ENCODE results near the gene REM2.
A peak's percentile ranks its signal among the peaks of the same experiment; 100 is the strongest.

REM2 gene

GRCh38 chr14:22918804-22919600 is 36.0 kb downstream of the REM2 start, which contains the start of gene RBM23:
Gene RBM23 (minus strand): TSS chr14:22919149.
- no peaks in the 10 kb centered on the region for H3K27me3 ChIP-seq (ENCODE audit: control insufficient read depth, low read length)
- no peaks in the 10 kb centered on the region for H3K9me2 ChIP-seq (replicated peaks; ENCODE audit: control insufficient read depth, low read length)
- H3K27ac ChIP-seq (ENCODE audit: low read depth, low read length) = peak within 1 kb of the TSS; percentile 79
- peak within 1 kb of the TSS; percentile 97 for H3K4me3 ChIP-seq (ENCODE audit: low read length)
- H3K4me1 ChIP-seq (ENCODE audit: control insufficient read depth, low read length) = peaks cover 40% of the 10 kb centered on the region
- peaks cover 79% of the 10 kb centered on the region for H3K36me3 ChIP-seq (ENCODE audit: control insufficient read depth, low read length)
- H3K79me2 ChIP-seq (ENCODE audit: control insufficient read depth, low read length) = peaks cover 47% of the 10 kb centered on the region
- TF ChIP-seq CTCF (IDR thresholded peaks at IDR 0.05; ENCODE audit: low read depth, low read length, poor library complexity, severe bottlenecking) (no peak), EZH2phosphoT487 (IDR thresholded peaks at IDR 0.05; ENCODE audit: borderline replicate concordance, low read length) (no peak)
- H4K20me1 ChIP-seq (ENCODE audit: control insufficient read depth, insufficient read depth, low read depth, low read length) = no peaks in the 10 kb centered on the region
- peaks cover 30% of the 10 kb centered on the region for H3F3A ChIP-seq (ENCODE audit: control insufficient read depth, insufficient read depth)
- no peaks in the 10 kb centered on the region for H3K9me3 ChIP-seq (ENCODE audit: control insufficient read depth, insufficient read depth, low read length)
- H3K4me2 ChIP-seq (ENCODE audit: low read length) = peak within 1 kb of the TSS; percentile 90

GRCh38 chr14:22919601-22919921 is 36.5 kb downstream of the REM2 start:
- H3K4me2 ChIP-seq (ENCODE audit: low read length) = peak overlapping the region; percentile 81
- peak overlapping the region; percentile 79 for H3K4me3 ChIP-seq (ENCODE audit: low read length)
- H3K9me2 ChIP-seq (replicated peaks; ENCODE audit: control insufficient read depth, low read length) = no peaks in the 10 kb centered on the region
- no peaks in the 10 kb centered on the region for H3K27me3 ChIP-seq (ENCODE audit: control insufficient read depth, low read length)
- H3K36me3 ChIP-seq (ENCODE audit: control insufficient read depth, low read length) = peaks cover 82% of the 10 kb centered on the region
- no peak for TF ChIP-seq EZH2phosphoT487 (IDR thresholded peaks at IDR 0.05; ENCODE audit: borderline replicate concordance, low read length)
- H3K79me2 ChIP-seq (ENCODE audit: control insufficient read depth, low read length) = peaks cover 42% of the 10 kb centered on the region
- H4K20me1 ChIP-seq (ENCODE audit: control insufficient read depth, insufficient read depth, low read depth, low read length) = no peaks in the 10 kb centered on the region
- H3K27ac ChIP-seq (ENCODE audit: low read depth, low read length) = peak overlapping the region; percentile 79
- H3K4me1 ChIP-seq (ENCODE audit: control insufficient read depth, low read length) = peaks cover 40% of the 10 kb centered on the region
- H3F3A ChIP-seq (ENCODE audit: control insufficient read depth, insufficient read depth) = peaks cover 30% of the 10 kb centered on the region
- no peaks in the 10 kb centered on the region for H3K9me3 ChIP-seq (ENCODE audit: control insufficient read depth, insufficient read depth, low read length)

GRCh38 chr14:22920697-22921096 is 37.7 kb downstream of the REM2 start:
- H3K9me3 ChIP-seq (ENCODE audit: control insufficient read depth, insufficient read depth, low read length) = no peaks in the 10 kb centered on the region
- no peaks in the 10 kb centered on the region for H3K9me2 ChIP-seq (replicated peaks; ENCODE audit: control insufficient read depth, low read length)
- H3K27ac ChIP-seq (ENCODE audit: low read depth, low read length) = no peak overlapping the region; the same call in 1 of the 2 replicates
- H4K20me1 ChIP-seq (ENCODE audit: control insufficient read depth, insufficient read depth, low read depth, low read length) = no peaks in the 10 kb centered on the region
- H3K4me1 ChIP-seq (ENCODE audit: control insufficient read depth, low read length) = peaks cover 35% of the 10 kb centered on the region
- H3K4me3 ChIP-seq (ENCODE audit: low read length) = no peak overlapping the region
- TF ChIP-seq CTCF (IDR thresholded peaks at IDR 0.05; ENCODE audit: low read depth, low read length, poor library complexity, severe bottlenecking) (no peak), EZH2phosphoT487 (IDR thresholded peaks at IDR 0.05; ENCODE audit: borderline replicate concordance, low read length) (no peak)
- peaks cover 27% of the 10 kb centered on the region for H3F3A ChIP-seq (ENCODE audit: control insufficient read depth, insufficient read depth)
- H3K4me2 ChIP-seq (ENCODE audit: low read length) = no peak overlapping the region
- H3K79me2 ChIP-seq (ENCODE audit: control insufficient read depth, low read length) = peaks cover 33% of the 10 kb centered on the region
- H3K27me3 ChIP-seq (ENCODE audit: control insufficient read depth, low read length) = no peaks in the 10 kb centered on the region
- peaks cover 83% of the 10 kb centered on the region for H3K36me3 ChIP-seq (ENCODE audit: control insufficient read depth, low read length)

GRCh38 chr14:22922294-22922693 is 39.3 kb downstream of the REM2 start:
- no peaks in the 10 kb centered on the region for H3K27me3 ChIP-seq (ENCODE audit: control insufficient read depth, low read length)
- H3F3A ChIP-seq (ENCODE audit: control insufficient read depth, insufficient read depth) = peaks cover 28% of the 10 kb centered on the region
- H3K4me2 ChIP-seq (ENCODE audit: low read length) = no peak overlapping the region
- H3K4me3 ChIP-seq (ENCODE audit: low read length) = no peak overlapping the region
- H3K27ac ChIP-seq (ENCODE audit: low read depth, low read length) = no peak overlapping the region
- TF ChIP-seq CTCF (IDR thresholded peaks at IDR 0.05; ENCODE audit: low read depth, low read length, poor library complexity, severe bottlenecking) = no peak
- no peak for TF ChIP-seq EZH2phosphoT487 (IDR thresholded peaks at IDR 0.05; ENCODE audit: borderline replicate concordance, low read length)
- H3K9me2 ChIP-seq (replicated peaks; ENCODE audit: control insufficient read depth, low read length) = no peaks in the 10 kb centered on the region
- peaks cover 83% of the 10 kb centered on the region for H3K36me3 ChIP-seq (ENCODE audit: control insufficient read depth, low read length)
- peaks cover 32% of the 10 kb centered on the region for H3K4me1 ChIP-seq (ENCODE audit: control insufficient read depth, low read length)
- no peaks in the 10 kb centered on the region for H3K9me3 ChIP-seq (ENCODE audit: control insufficient read depth, insufficient read depth, low read length)
- no peaks in the 10 kb centered on the region for H4K20me1 ChIP-seq (ENCODE audit: control insufficient read depth, insufficient read depth, low read depth, low read length)
- H3K79me2 ChIP-seq (ENCODE audit: control insufficient read depth, low read length) = peaks cover 33% of the 10 kb centered on the region

All from DOHH2 (cell line).